Tongue (tissue), 2 donors: ENCODE measurements around the gene HRH3. TPM values are rescaled to one million over a fixed set of nuclear protein-coding genes. Genes with fewer than 3 reads are reported as not detected.
A peak's percentile ranks its signal among the peaks of the same experiment; 100 is the strongest.

Source experiments
- DNase-seq: peaks from one replicate; pipeline ENCODE4 v3.0.0-alpha.2; 2015
- total RNA-seq: library from RNA; depleted of rRNA; stranded (reverse); fragments of >200 nt; gene quantifications from one replicate; pipeline ENCODE4 v1.2.3, GENCODE V29; 2014

The HRH3 gene
- 0.62 TPM for total RNA-seq

GRCh38 chr20:62219992-62220665 lies at the start of gene HRH3:
Gene HRH3 (minus strand): TSS chr20:62220278. CDS start chr20:62219970, 308 bp downstream.
- peak; percentile 79 for DNase-seq

- DNase-seq = no peak
These were observed 49.8 kb upstream of the HRH3 start for GRCh38 chr20:62269871-62270270.

- no peak for DNase-seq
These were observed 49.3 kb upstream of the HRH3 start for GRCh38 chr20:62269378-62269777.

- DNase-seq = no peak
These were observed 48.3 kb upstream of the HRH3 start for GRCh38 chr20:62268228-62268900.

DNA sequence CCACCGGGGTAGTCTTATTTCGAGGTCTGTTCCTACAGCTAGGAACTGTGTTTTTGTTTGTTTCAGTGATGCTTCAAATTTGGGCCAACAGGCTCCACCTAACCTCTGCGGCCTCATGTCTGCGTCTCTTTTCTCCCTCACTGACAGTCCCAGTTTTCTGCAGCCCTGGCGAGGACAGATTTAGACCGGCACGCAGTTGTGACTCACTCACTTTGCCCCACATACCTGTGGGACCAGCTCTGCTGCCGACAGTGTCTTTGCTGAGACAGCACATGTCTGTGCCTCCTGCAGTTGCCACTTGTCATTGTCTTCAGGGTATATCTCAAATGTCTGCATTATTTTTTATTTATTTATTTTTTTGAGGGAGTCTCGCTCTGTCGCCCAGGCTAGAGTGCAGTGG lies 47.5 kb upstream of the HRH3 start:
- peak; percentile 13 for DNase-seq

- no peak for DNase-seq
These were observed 46.8 kb upstream of the HRH3 start for GRCh38 chr20:62266851-62267250.

- DNase-seq = no peak
These were observed 46.3 kb upstream of the HRH3 start for GRCh38 chr20:62266340-62266739.

DNA sequence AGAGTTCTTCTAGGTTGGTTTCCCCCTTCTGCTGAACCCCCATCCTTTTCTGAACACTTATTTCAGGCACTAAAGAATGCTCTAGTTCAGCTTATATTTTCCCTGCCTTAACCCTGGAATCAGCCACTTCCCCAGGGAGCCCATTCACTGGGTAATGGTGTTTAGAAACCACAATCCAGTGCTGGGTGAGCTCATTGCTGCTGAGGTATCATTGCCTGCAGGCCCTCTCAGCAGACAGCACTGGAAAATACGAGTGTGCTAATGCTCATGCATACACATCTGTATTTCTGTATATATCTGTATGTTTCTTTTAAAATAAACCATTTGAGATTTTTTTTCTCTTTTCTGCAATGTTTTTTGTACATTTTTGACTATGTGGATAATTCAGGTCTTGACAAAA lies 45.3 kb upstream of the HRH3 start:
- DNase-seq = no peak

DNA sequence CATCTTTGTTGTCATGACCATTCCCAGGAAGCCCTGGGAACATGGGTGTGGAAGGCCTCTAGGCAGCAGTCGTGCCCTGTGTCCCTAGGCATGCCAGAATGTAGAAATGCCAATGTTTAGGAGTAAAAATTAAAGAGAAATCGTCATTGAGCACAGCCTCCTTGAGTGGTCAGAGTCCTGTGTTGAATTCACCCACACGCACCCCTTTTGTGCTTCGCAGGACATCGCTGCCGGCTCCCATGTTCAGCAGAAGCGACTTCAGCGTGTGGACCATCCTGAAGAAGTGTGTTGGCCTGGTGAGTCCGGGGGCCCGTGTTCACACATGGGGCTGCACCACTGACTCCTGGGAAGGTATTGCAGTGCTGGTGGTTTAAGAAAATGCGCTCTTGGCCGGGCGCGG lies 43.3 kb upstream of the HRH3 start:
- no peak for DNase-seq

DNA sequence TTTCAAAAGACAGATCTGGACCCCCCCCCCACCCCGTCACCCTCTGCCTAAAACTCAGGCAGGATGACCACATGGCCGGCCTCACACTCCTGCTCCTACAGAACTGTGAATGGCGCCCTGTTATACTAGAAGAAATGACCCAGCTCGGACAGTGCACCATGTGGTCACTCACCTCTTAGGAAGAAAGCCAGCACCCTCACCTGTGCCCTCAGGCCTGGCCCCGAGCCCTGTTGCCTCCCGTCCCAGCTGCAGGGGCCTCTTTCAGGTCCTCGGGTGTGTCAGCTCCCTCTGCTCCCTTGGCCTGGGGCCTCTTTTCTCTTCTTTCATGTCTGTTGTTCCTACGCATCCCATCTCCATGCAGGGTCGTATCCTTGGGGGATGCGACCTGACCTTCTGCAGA lies 42.0 kb upstream of the HRH3 start:
- no peak for DNase-seq

GRCh38 chr20:62259294-62259565 lies 39.2 kb upstream of the HRH3 start:
- DNase-seq = no peak

DNA sequence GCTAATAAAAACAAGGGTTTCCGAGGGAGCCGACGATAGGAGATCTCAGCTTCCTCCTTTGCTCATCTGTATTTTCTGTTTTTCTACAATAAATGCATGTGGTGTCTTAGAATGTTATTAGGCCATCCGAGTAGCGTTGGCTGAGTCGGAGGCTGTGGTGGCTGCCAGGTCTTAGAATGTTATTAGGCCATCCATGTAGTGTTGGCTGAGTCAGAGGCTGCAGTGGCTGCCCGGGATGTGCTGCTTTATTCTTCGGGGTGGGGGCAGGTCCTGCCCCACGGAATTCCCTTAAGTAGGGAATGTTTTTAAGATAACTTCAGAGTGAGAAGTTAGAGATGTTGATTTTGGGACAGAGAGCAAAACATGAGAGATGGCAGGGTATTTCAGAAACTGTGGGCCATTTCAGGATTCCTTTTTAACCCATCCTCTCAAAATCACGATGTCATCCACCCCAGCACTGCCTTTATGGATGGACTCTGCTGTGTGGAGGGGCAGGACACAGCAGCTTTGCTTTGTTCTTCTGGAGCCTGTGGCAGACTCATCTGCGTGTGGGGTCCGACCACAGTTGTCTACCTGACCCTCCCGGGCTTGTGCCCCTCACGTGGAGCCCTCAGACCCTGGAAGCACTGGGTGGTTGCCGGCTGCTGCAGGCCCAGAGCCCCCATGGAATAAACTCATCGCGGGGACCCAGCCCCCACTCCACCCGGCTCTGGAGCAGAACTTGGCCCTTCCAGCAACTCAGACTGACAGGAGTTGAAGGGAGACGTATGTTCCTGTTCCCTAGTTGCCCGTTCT lies 38.6 kb upstream of the HRH3 start:
- DNase-seq = no peak

GRCh38 chr20:62255976-62256375 lies 35.9 kb upstream of the HRH3 start:
- no peak for DNase-seq

DNA sequence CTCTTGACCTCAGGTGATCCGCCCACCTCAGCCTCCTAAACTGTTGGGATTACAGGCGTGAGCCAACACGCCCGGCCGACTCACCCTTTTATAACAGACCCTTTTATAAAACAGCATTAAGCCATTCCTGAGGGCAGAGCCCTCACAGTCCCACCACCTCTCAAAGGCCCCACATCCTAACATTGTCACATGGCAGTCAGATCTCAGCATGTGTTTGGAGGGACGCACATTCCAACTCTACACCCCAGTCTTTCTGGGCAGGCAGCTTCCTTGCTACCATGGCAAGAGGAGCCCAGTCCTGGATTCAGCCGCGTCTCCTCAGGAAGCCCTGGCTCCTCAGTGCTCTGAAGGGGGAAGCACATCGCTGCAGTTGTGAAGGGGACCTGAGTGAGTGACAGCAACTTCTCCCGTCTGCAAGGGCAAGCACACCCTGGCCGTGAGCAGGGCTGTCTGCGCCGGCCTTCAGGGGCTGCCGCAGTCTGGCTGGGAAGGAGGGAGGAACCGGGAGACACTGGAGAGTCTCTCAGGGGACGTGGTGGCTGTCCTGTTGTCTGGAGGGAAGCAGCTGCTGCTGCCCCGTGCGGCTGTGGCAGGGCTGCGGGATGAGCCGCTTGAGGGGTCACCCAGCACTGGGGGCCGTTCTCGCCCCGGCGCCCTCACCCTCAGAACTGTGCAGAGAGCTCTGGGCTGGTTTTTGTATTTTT lies 34.1 kb upstream of the HRH3 start:
- no peak for DNase-seq

- DNase-seq = no peak
These were observed 33.3 kb upstream of the HRH3 start for GRCh38 chr20:62253398-62253797.

DNA sequence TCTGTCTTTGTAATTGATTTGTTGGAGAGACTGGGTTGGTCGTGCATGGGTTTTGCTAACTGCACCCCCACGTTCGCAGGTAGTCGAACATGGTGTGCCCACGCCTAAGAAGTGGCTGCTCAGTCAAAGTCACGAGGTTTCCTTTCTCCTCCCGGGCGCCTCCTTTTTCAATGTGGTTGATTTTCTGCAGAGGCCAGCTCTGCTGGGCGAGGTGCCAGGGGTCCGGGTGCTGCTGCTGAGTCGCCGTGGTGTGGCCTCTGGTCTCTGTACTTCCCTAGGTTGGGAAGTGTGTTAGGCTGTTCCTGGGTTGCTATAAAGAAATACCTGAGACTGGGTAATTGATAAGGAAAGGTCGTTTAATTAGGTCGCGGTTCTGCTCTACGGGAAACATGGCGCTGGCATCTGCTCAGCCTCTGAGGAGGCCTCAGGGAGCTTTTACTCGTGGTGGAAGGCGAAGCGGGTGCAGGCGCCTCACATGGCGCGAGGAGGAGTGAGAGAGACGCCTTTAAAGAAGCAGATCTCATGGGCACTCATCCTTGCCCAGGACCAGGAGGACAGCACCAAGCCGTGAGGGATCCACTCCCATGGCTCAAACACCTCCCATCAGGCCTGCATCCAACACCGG lies 32.4 kb upstream of the HRH3 start:
- DNase-seq = no peak

DNA sequence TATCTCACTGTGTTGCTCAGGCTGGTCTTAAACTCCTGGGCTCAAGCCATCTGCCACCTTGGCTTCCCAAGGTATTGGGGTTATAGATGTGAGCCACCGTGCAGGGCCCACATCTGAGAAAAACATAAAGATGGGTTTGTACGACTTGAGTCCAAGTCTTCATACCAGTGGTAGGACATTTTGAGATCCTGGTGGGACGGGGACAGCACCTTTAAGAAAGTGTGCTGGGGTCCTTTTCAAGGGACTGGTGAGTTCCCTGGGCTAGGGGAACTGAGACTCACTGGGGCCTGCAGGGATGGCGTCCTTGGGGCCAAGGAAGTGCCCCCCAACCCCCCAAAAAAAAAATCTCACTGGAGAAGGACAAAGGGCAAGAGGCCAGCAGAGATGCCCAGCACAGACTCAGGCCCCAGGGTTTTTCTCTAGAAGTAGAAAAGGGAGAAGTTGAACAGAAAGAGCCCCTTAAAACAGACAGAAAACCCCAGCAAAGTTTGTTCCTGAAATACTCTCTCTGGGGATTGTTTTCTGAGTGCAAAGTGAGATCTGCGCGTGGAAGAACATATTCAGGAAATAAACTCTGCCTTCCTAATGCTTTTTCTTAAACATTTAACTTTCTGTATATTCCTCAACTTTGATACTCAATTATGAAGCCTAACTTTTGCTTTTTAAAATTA lies 28.9 kb upstream of the HRH3 start:
- DNase-seq = no peak

DNA sequence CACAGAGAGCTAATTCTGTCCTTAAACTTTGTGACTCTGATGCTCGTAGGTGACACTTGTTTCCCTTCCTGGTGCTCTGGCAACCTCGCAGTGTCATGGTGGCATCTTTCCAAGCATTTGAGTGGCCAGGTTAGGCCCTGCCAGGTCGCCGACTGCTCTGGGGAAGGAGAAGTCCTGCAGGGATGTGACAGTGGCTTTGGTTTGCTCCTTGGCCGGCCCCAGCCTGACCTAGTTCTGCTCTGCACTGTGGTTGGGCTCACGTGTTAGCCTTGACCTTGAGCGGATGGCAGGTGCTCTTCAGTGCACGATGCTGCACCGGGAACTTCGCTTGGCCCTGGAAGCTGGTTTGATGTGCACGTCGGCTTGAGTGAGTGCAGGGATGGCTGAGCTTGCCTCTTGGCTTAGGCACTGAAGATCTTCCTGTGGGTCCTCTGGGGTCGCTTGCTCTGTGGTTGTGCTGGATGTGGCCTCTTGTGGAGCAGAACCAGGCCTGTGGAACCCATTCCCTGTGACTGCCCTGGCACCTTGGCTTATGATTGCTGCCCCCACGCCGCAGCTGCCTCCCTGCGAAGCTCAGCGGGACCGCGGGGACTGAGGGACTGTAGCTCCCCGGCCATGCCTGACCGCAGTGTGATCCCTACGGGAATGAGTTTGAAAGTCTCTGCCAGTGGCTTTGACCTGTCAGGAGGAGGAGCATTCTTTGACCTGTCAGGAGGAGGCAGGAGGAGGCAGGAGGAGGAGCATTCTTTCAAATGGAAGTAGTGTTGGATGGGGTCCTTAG lies 27.0 kb upstream of the HRH3 start:
- no peak for DNase-seq

DNA sequence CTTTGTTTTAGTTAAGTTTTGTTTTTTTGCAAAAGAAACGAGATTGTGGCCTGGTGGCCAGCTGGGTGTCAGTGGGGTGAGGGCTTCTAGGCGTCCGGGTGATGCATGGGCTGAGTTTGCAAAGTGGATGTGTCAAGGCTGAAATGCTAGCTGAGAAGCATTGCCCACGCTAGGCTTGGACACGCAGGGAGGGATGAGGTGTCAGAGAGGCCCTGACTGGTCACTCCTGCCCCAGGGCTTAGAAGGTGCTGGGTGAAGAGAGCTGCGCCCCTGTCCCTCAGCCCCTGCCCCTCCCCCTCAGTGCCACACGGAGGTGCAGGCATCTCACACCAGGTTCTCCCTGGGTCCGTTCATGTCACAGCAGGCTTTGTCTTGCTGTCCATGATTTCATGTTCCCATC lies 26.4 kb upstream of the HRH3 start:
- no peak for DNase-seq

DNA sequence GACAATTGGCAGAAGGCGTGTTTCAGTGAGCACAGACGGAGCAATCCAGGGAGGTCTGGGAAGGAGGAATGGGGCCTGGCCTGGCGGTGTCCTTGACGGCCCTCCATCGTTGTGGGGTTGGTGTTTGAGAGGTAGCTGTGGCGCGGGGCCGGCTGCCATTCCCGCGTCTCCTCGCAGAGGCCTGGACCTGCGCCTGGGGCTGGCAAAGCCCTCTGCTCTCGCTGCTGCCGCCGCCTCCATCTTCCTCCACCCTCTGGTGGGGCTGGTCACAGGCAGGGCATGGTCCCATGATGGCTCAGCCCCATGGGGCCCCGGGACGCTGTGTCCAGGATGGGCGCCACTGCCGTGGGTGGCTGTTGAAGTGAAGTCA lies 25.8 kb upstream of the HRH3 start:
- no peak for DNase-seq

GRCh38 chr20:62244644-62245108 lies 24.6 kb upstream of the HRH3 start:
- no peak for DNase-seq
